NCI-H510A treated with DMSO at 0.1 percent for 48 hours (cell line): ENCODE data around the gene ST6GAL2.

Experiments
- DNase-seq: peaks from one replicate; lab custom pipeline; 2025; lab: John Stamatoyannopoulos, UW

The ST6GAL2 gene

GRCh38 chr2:106863387-106863786 lies 22.6 kb downstream of the ST6GAL2 start:
- peak; percentile 49 for DNase-seq

GRCh38 chr2:106859498-106859897 lies 26.5 kb downstream of the ST6GAL2 start:
- no peak for DNase-seq

- DNase-seq = no peak
Measured at GRCh38 chr2:106858810-106859209, 27.2 kb downstream of the ST6GAL2 start.

GRCh38 chr2:106857882-106858478 lies 28.0 kb downstream of the ST6GAL2 start:
- no peak for DNase-seq

- no peak for DNase-seq
Measured at GRCh38 chr2:106853631-106854030, 32.3 kb downstream of the ST6GAL2 start.

GRCh38 chr2:106851881-106852501 lies 34.0 kb downstream of the ST6GAL2 start:
- no peak for DNase-seq

GRCh38 chr2:106851087-106851874 lies 34.7 kb downstream of the ST6GAL2 start:
- DNase-seq = no peak

- DNase-seq = no peak
Measured at GRCh38 chr2:106849253-106849652, 36.7 kb downstream of the ST6GAL2 start.

GRCh38 chr2:106847366-106847765 lies 38.6 kb downstream of the ST6GAL2 start:
- DNase-seq = no peak

GRCh38 chr2:106845716-106846115 lies 40.3 kb downstream of the ST6GAL2 start:
- DNase-seq = no peak

GRCh38 chr2:106843910-106844250 lies 42.1 kb downstream of the ST6GAL2 start:
- no peak for DNase-seq

GRCh38 chr2:106843001-106843909 lies 42.7 kb downstream of the ST6GAL2 start:
- DNase-seq = no peak

- DNase-seq = peak; percentile 79
Measured at GRCh38 chr2:106841886-106842645, 43.9 kb downstream of the ST6GAL2 start.

GRCh38 chr2:106840818-106841217 lies 45.1 kb downstream of the ST6GAL2 start:
- no peak for DNase-seq

- peak; percentile 52 for DNase-seq
Measured at GRCh38 chr2:106839849-106840595, 45.9 kb downstream of the ST6GAL2 start.

GRCh38 chr2:106833256-106833655 lies 52.7 kb downstream of the ST6GAL2 start:
- no peak for DNase-seq

- no peak for DNase-seq
Measured at GRCh38 chr2:106831816-106832569, 54.0 kb downstream of the ST6GAL2 start.

GRCh38 chr2:106831241-106831640 lies 54.7 kb downstream of the ST6GAL2 start:
- DNase-seq = no peak

GRCh38 chr2:106830191-106830590 lies 55.8 kb downstream of the ST6GAL2 start:
- no peak for DNase-seq

- no peak for DNase-seq
Measured at GRCh38 chr2:106828119-106828518, 57.8 kb downstream of the ST6GAL2 start.
